D341Med (cell line): Measurements from ENCODE around the gene ARID5B.

Experiments
- DNase-seq: peaks from one replicate; pipeline ENCODE4 v3.0.0; 2012; ENCODE audit warnings: low spot score

Gene ARID5B

GRCh38 chr10:62098278-62099121, 197.0 kb downstream of the ARID5B start:
- DNase-seq = no peak

- DNase-seq = no peak
Measured at GRCh38 chr10:62099299-62099698, 197.8 kb downstream of the ARID5B start.

- no peak for DNase-seq
Measured at GRCh38 chr10:62103857-62104256, 202.4 kb downstream of the ARID5B start.

- no peak for DNase-seq
Measured at GRCh38 chr10:62106929-62107519, 205.5 kb downstream of the ARID5B start.

GRCh38 chr10:62108759-62109586, 207.5 kb downstream of the ARID5B start:
- no peak for DNase-seq

- no peak for DNase-seq
Measured at GRCh38 chr10:62109587-62110293, 208.2 kb downstream of the ARID5B start.

- DNase-seq = no peak
Measured at GRCh38 chr10:62112300-62112699, 210.8 kb downstream of the ARID5B start.

GRCh38 chr10:62112963-62113362, 211.5 kb downstream of the ARID5B start:
- DNase-seq = no peak

GRCh38 chr10:62113680-62114079, 212.2 kb downstream of the ARID5B start:
- no peak for DNase-seq

- DNase-seq = no peak
Measured at GRCh38 chr10:62115321-62115720, 213.8 kb downstream of the ARID5B start.

GRCh38 chr10:62115842-62116241, 214.3 kb downstream of the ARID5B start:
- DNase-seq = no peak

GRCh38 chr10:62116896-62117295, 215.4 kb downstream of the ARID5B start:
- DNase-seq = no peak

- no peak for DNase-seq
Measured at GRCh38 chr10:62121187-62121530, 219.7 kb downstream of the ARID5B start.

GRCh38 chr10:62127975-62128374, 226.5 kb downstream of the ARID5B start:
- DNase-seq = no peak

GRCh38 chr10:62130948-62131347, 229.4 kb downstream of the ARID5B start:
- no peak for DNase-seq

- no peak for DNase-seq
Measured at GRCh38 chr10:62131724-62132123, 230.2 kb downstream of the ARID5B start.

GRCh38 chr10:62133618-62134017, 232.1 kb downstream of the ARID5B start:
- no peak for DNase-seq

- no peak for DNase-seq
Measured at GRCh38 chr10:62136931-62137330, 235.4 kb downstream of the ARID5B start.
